B cell (primary cell): ENCODE measurements around the gene MICALL1. TPM values are rescaled to one million over a fixed set of nuclear protein-coding genes. Genes with fewer than 3 reads are reported as not detected.

Experiments used
- ATAC-seq: fragments of 200-7000 bp; cut with Tn5 transposase; one replicate; pipeline ENCODE4 v1.10.0; 2021; ENCODE audit warnings: low read depth, mild to moderate bottlenecking, moderate number of reproducible peaks, moderate library complexity
- CTCF ChIA-PET: fragments of 350-600 bp; sonication (Branson Sonifier 250); formaldehyde crosslinking; loops from one replicate; lab custom pipeline; 2021; ENCODE audit warnings: antibody characterized with exemption, inconsistent platforms; lab: Charles Lee
- POLR2A ChIA-PET: fragments of 350-600 bp; sonication (Branson Sonifier 250); formaldehyde crosslinking; loops from one replicate; lab custom pipeline; 2021; ENCODE audit warnings: antibody characterized with exemption; lab: Charles Lee
- DNase-seq: peaks from one replicate; pipeline ENCODE4 v3.0.0; 2013
- H2AFZ ChIP-seq: 2 replicates; pipeline ENCODE4 v1.6.1; 2012; ENCODE audit warnings: mild to moderate bottlenecking, low read depth, low read length; ENCODE audit not compliant: insufficient read depth, poor library complexity, severe bottlenecking
- H3K27ac ChIP-seq, 2 donors: 1 replicate in 1 of 2; 2 replicates in 1 of 2; pipeline ENCODE4 v1.5.1; 2012 to 2013; ENCODE audit warnings: low read length in 2 of 2, mild to moderate bottlenecking in 2 of 2, moderate library complexity in 1 of 2
- H3K27me3 ChIP-seq, 4 experiments: fragments of 200-600 bp in 1 of 4; sonication (generic) in 1 of 4; replicated peaks in 1 of 4; 1 replicate in 2 of 4; 2 replicates in 2 of 4; pipeline versions ENCODE4 v1.6.1 to v1.7.0; 2013 to 2016; ENCODE audit warnings: low read length in 3 of 4, mild to moderate bottlenecking in 2 of 4, mixed read lengths in 1 of 4, moderate library complexity in 1 of 4; ENCODE audit not compliant: insufficient read depth in 4 of 4, control insufficient read depth in 3 of 4; ENCODE audit errors: control extremely low read depth in 1 of 4
- H3K36me3 ChIP-seq, 2 experiments: replicated peaks in 1 of 2; 1 replicate in 1 of 2; 2 replicates in 1 of 2; pipeline versions ENCODE4 v1.6.1 to v1.7.1; 2013; ENCODE audit warnings: low read length in 1 of 2; ENCODE audit not compliant: insufficient read depth in 2 of 2, control insufficient read depth in 1 of 2; ENCODE audit errors: control extremely low read depth in 1 of 2, extremely low read depth in 1 of 2
- H3K4me1 ChIP-seq, 2 donors: fragments of 200-600 bp in 1 of 2; sonication (generic) in 1 of 2; 1 replicate in 1 of 2; 2 replicates in 1 of 2; pipeline versions ENCODE4 v1.5.1 to v1.6.1; 2013 to 2017; ENCODE audit warnings: low read length in 2 of 2; ENCODE audit not compliant: control insufficient read depth in 2 of 2, insufficient read depth in 2 of 2
- H3K4me2 ChIP-seq: replicated peaks from 2 replicates; pipeline ENCODE3; 2012; ENCODE audit warnings: mild to moderate bottlenecking, low read depth, low read length; ENCODE audit not compliant: poor library complexity, severe bottlenecking
- H3K4me3 ChIP-seq, 5 experiments: fragments of 200-600 bp in 1 of 5; sonication (generic) in 1 of 5; 1 replicate in 3 of 5; 2 replicates in 2 of 5; pipeline versions ENCODE4 v1.5.1 to v1.7.0; 2011 to 2016; ENCODE audit warnings: low read length in 4 of 5, mild to moderate bottlenecking in 4 of 5, low read depth in 2 of 5, control low read depth in 1 of 5, moderate library complexity in 1 of 5; ENCODE audit not compliant: insufficient read depth in 1 of 5; ENCODE audit errors: control extremely low read depth in 1 of 5, extremely low read depth in 1 of 5
- H3K79me2 ChIP-seq: fragments of 200-600 bp; sonication (generic); one replicate; pipeline ENCODE4 v1.6.0; 2016; ENCODE audit warnings: low read length; ENCODE audit not compliant: control insufficient read depth, insufficient read depth
- H3K9ac ChIP-seq: fragments of 200-600 bp; sonication (generic); 2 replicates; pipeline ENCODE4 v1.6.1; 2017; ENCODE audit warnings: mild to moderate bottlenecking, low read length, moderate library complexity
- H3K9me3 ChIP-seq, 3 donors: one replicate each; pipeline versions ENCODE4 v1.6.1 to v1.7.1; 2013; ENCODE audit warnings: low read length in 2 of 3; ENCODE audit not compliant: control insufficient read depth in 2 of 3, insufficient read depth in 1 of 3; ENCODE audit errors: control extremely low read depth in 1 of 3
- H4K20me1 ChIP-seq: 2 replicates; pipeline ENCODE4 v1.6.0; 2012; ENCODE audit warnings: mild to moderate bottlenecking, low read length; ENCODE audit not compliant: insufficient read depth, control insufficient read depth, poor library complexity, severe bottlenecking
- H3K27ac Mint-ChIP-seq: one replicate; pipeline ENCODE4 v1.8.0; 2021; ENCODE audit warnings: mixed read lengths
- H3K27me3 Mint-ChIP-seq: one replicate; pipeline ENCODE4 v1.8.0; 2021; ENCODE audit warnings: mixed read lengths
- H3K4me1 Mint-ChIP-seq: one replicate; pipeline ENCODE4 v1.8.0; 2021; ENCODE audit warnings: mixed read lengths
- H3K4me3 Mint-ChIP-seq: one replicate; pipeline ENCODE4 v1.8.0; 2021; ENCODE audit warnings: mixed read lengths
- H3K9me3 Mint-ChIP-seq: one replicate; pipeline ENCODE4 v1.8.0; 2022; ENCODE audit warnings: mixed read lengths; ENCODE audit not compliant: insufficient read depth
- EZH2 ChIP-seq: IDR thresholded peaks from 2 replicates; pipeline ENCODE4 v1.6.1; 2012; ENCODE audit warnings: borderline replicate concordance, low read depth, mild to moderate bottlenecking, moderate library complexity, low read length; ENCODE audit not compliant: insufficient read depth, poor library complexity, severe bottlenecking
- WGBS: methylation state at CpG from one replicate; pipeline ENCODE4 v1.1.5; 2013; ENCODE audit warnings: missing lambda C conversion rate; ENCODE audit not compliant: insufficient coverage; 5-methylcytosine and 5-hydroxymethylcytosine counted together
- intact Hi-C: fragments of 100-400 bp; cut with micrococcal nuclease; formaldehyde crosslinking; loops from one replicate; pipeline ENCODE4 v1.10.0; 2022
- polyA plus RNA-seq: library from polyadenylated mRNA; depleted of rRNA; stranded (reverse); fragments of >200 nt; gene quantifications from 2 replicates; pipeline ENCODE4 v1.2.3, GENCODE V29; 2012
- total RNA-seq, 2 donors: library from RNA; stranded (reverse); fragments of 120-200 nt in 1 of 2; gene quantifications; 1 replicate in 1 of 2; 2 replicates in 1 of 2; pipeline versions ENCODE4 v1.2.3 to v1.2.4, GENCODE V29; 2013 to 2022
- TF ChIP-seq, protein P1 (sequence below): fragments of 200-600 bp; IDR thresholded peaks from one replicate; pipeline ENCODE4 v1.8.0; 2022; ENCODE audit warnings: antibody characterized with exemption, mild to moderate bottlenecking

MICALL1 gene
- total and polyA plus RNA-seq, 2 donors (not counting 1 experiment from before 2014, with no cell fraction given): 21.0 to 34.9 TPM

DNA sequence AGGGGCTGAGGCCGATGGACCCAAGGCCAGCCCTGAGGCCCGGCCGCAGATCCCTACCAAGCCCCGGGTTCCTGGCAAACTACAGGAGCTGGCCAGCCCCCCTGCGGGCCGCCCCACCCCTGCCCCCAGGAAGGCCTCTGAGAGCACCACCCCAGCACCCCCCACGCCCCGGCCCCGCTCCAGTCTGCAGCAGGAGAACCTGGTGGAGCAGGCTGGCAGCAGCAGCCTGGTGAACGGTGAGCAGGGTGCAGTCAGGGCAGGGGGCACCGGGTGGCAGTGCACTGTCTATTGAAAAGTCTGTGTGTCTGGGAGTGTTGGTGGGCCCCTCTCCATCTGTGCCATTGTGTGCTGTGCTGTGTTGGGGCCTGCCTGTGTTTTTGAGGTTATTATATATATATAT is 16.1 kb downstream of the MICALL1 start:
- no peak overlapping the region for H3K27ac ChIP-seq
- DNase-seq: no peak
- intact Hi-C loops: no loop called here
- Mint-ChIP-seq H3K4me1 (peaks cover 9% of the 10 kb centered on the region), H3K4me3 (no peak overlapping the region), H3K27ac (no peak overlapping the region), H3K27me3 (no peaks in the 10 kb centered on the region), H3K9me3 (no peaks in the 10 kb centered on the region)
- ChIA-PET CTCF (no interaction called here), POLR2A (interaction anchor here (0.7 kb wide), 1 partner anchor 473 kb away, joined by 5 read pairs; no protein-coding TSS in a partner anchor)
- TF ChIP-seq EZH2: no peak
- TF ChIP-seq, protein P1, sequence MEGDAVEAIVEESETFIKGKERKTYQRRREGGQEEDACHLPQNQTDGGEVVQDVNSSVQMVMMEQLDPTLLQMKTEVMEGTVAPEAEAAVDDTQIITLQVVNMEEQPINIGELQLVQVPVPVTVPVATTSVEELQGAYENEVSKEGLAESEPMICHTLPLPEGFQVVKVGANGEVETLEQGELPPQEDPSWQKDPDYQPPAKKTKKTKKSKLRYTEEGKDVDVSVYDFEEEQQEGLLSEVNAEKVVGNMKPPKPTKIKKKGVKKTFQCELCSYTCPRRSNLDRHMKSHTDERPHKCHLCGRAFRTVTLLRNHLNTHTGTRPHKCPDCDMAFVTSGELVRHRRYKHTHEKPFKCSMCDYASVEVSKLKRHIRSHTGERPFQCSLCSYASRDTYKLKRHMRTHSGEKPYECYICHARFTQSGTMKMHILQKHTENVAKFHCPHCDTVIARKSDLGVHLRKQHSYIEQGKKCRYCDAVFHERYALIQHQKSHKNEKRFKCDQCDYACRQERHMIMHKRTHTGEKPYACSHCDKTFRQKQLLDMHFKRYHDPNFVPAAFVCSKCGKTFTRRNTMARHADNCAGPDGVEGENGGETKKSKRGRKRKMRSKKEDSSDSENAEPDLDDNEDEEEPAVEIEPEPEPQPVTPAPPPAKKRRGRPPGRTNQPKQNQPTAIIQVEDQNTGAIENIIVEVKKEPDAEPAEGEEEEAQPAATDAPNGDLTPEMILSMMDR: no peak
- ATAC-seq: no peak
- H3K4me2 ChIP-seq: no peak overlapping the region
- no peaks in the 10 kb centered on the region for H3K27me3 ChIP-seq
- H3K9ac ChIP-seq: no peak overlapping the region
- peaks cover 0 to 45% of the 10 kb centered on the region in 2 experiments for H3K36me3 ChIP-seq
- peaks cover 6 to 19% of the 10 kb centered on the region in 2 donors for H3K4me1 ChIP-seq
- WGBS: 100% methylated on average over 5 of the region's 11 CpGs
- H3K9me3 ChIP-seq: no peaks in the 10 kb centered on the region
- no peaks in the 10 kb centered on the region for H4K20me1 ChIP-seq
- H3K4me3 ChIP-seq: no peak overlapping the region
- H3K79me2 ChIP-seq: peaks cover 7% of the 10 kb centered on the region
- H2AFZ ChIP-seq: no peak overlapping the region

DNA sequence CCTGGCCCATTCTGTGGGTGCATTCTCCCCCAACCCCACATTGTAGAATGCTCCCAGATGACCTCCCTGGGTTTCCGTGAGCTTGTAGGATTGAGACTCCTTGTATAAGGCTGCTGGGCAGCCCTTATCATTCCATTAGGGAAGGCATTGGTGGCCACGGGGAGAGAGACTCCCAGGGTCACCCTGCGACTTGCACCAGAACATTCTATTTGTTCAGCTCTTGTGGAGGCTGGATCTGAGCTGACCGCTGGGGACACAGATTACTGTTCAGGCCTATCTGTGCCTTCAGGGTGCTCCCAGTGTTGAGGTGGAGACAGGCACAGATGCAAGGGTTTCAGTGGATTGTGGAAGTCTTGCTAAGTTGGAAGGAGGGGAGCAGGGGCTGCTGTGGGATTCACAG is 17.8 kb downstream of the MICALL1 start:
- intact Hi-C loops: no loop called here
- Histone ChIP-seq H2AFZ (no peak overlapping the region), H3K36me3 (peaks cover 0 to 45% of the 10 kb centered on the region in 2 experiments), H3K27me3 (no peaks in the 10 kb centered on the region), H4K20me1 (no peaks in the 10 kb centered on the region), H3K9me3 (no peaks in the 10 kb centered on the region), H3K4me3 (no peak overlapping the region), H3K4me1 (peaks cover 6 to 9% of the 10 kb centered on the region in 2 donors), H3K4me2 (no peak overlapping the region), H3K9ac (no peak overlapping the region), H3K79me2 (peaks cover 7% of the 10 kb centered on the region), H3K27ac (no peak overlapping the region)
- no peaks in the 10 kb centered on the region for H3K9me3 Mint-ChIP-seq
- CTCF ChIA-PET: no interaction called here
- no peak for TF ChIP-seq EZH2
- TF ChIP-seq, protein P1: no peak
- peaks cover 7% of the 10 kb centered on the region for H3K4me1 Mint-ChIP-seq
- POLR2A ChIA-PET: no interaction called here
- H3K27ac Mint-ChIP-seq: no peak overlapping the region
- no peak for ATAC-seq
- WGBS: 96% methylated on average over 4 of the region's 4 CpGs
- H3K27me3 Mint-ChIP-seq: no peaks in the 10 kb centered on the region
- H3K4me3 Mint-ChIP-seq: no peak overlapping the region
- DNase-seq: no peak
